ENCODE data around the gene XRCC5. TPM values are rescaled to one million over a fixed set of nuclear protein-coding genes. Genes with fewer than 3 reads are reported as not detected.

Gene XRCC5
- total and polyA plus RNA-seq, 3 donors from 2014 or later, result 132 to 145 (median 133) TPM

DNA sequence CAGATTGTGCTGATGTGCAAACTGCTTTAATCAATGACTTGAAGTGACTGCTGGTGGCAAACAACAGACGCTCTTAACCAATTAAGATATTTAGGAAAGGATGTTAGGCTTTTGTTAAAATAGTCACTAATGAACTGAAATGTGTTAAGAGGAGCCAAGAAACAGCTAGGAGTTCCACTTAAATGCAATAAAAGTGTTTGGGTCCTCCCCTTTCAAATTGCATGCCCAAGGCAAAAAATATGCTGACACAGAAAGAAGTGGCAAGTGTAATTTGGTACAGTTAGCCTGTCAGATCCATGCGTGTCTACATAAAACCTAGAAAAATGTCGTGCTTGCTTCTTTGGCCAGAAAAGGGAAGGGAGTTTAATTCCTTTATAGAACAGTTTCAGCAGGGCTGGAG, 61.9 kb downstream of the XRCC5 start:
- 60 to 69% methylated on average over 3 of the region's 3 CpGs for WGBS, 2 donors
- Histone ChIP-seq H3K4me3 (no peak overlapping the region), H3K36me3 (ENCODE audit: low read depth, missing control alignments) (no peaks in the 10 kb centered on the region), H3K4me1 (peaks cover 15% of the 10 kb centered on the region), H3K27ac (no peak overlapping the region), H3K9me3 (no peaks in the 10 kb centered on the region), H3K27me3 (no peaks in the 10 kb centered on the region)
- no peak for DNase-seq
- intact Hi-C loops (cut with DNase I; ENCODE audit: low total_unique reads), result no loop called here
- TF ChIP-seq POLR2A (IDR thresholded peaks at IDR 0.05), result no peak
- TF ChIP-seq CTCF (IDR thresholded peaks at IDR 0.05), result no peak

DNA sequence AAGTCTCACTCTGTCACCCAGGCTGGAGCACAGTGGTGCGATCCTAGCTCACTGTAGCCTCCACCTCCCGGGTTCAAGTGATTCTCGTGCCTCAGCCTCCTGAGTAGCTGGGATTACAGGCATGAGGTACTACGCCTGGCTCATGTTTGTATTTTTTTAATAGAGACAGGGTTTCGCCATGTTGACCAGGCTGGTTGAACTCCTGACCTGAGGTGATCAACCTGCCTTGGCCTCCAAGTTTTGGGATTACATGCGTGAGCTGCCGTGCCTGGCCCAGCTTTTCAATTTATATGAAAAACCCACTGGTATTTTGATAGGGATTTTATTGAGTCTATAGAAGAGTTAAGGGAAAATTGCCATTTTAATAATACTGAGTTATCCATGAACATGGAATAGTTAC, 63.3 kb downstream of the XRCC5 start:
- Histone ChIP-seq H3K9me3 (no peaks in the 10 kb centered on the region), H3K4me1 (peaks cover 15% of the 10 kb centered on the region), H3K27me3 (no peaks in the 10 kb centered on the region), H3K27ac (no peak overlapping the region), H3K4me3 (no peak overlapping the region), H3K36me3 (ENCODE audit: low read depth, missing control alignments) (no peaks in the 10 kb centered on the region)
- no peak for DNase-seq
- 92% methylated on average over 7 of the region's 7 CpGs for WGBS, 2 donors
- intact Hi-C loops (cut with DNase I; ENCODE audit: low total_unique reads), result no loop called here
- TF ChIP-seq CTCF (IDR thresholded peaks at IDR 0.05) (no peak), POLR2A (IDR thresholded peaks at IDR 0.05) (no peak)

GRCh38 chr2:216179015-216179414, 69.9 kb downstream of the XRCC5 start:
- Histone ChIP-seq H3K27me3 (no peaks in the 10 kb centered on the region), H3K9me3 (no peaks in the 10 kb centered on the region), H3K4me3 (no peak overlapping the region), H3K4me1 (peaks cover 10% of the 10 kb centered on the region), H3K27ac (no peak overlapping the region), H3K36me3 (ENCODE audit: low read depth, missing control alignments) (no peaks in the 10 kb centered on the region)
- intact Hi-C loops (cut with DNase I; ENCODE audit: low total_unique reads), result no loop called here
- WGBS, 2 donors, result 68 to 80% methylated on average over 1 of the region's 1 CpG
- TF ChIP-seq CTCF (IDR thresholded peaks at IDR 0.05) (no peak), POLR2A (IDR thresholded peaks at IDR 0.05) (no peak)
- no peak for DNase-seq

- Histone ChIP-seq H3K4me1 (peaks cover 7% of the 10 kb centered on the region), H3K36me3 (ENCODE audit: low read depth, missing control alignments) (no peaks in the 10 kb centered on the region), H3K9me3 (no peaks in the 10 kb centered on the region), H3K27me3 (no peaks in the 10 kb centered on the region), H3K27ac (no peak overlapping the region), H3K4me3 (no peak overlapping the region)
- intact Hi-C loops (cut with DNase I; ENCODE audit: low total_unique reads), result no loop called here
- DNase-seq, result no peak
- 89 to 94% methylated on average over 6 of the region's 6 CpGs for WGBS, 2 donors
- TF ChIP-seq CTCF (IDR thresholded peaks at IDR 0.05) (no peak), POLR2A (IDR thresholded peaks at IDR 0.05) (no peak)
Observed at GRCh38 chr2:216181351-216181750, 72.2 kb downstream of the XRCC5 start.

DNA sequence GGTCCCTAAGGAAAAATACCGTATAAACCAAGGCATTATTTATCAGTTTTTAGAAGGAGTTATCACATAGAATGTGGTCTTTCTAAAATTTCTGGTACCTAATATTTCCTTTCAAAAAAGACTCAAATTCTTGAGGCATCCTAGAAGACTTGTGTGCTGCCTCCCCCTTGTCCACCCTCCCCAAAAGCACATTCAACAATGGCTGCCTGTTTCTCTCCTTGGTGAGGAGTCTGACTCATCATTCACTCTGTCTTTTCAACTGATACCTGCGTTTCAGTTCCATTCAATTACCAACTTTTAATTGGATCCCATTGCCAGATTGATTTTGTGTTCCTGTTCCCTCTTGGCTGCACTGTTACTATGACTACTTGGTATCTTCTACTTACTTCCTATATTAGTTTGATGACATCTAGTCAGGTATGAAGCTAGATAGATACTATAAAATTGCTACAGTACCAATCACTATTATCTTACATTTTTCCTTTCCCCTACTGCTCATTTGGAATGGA, 72.9 kb downstream of the XRCC5 start:
- intact Hi-C loops (cut with DNase I; ENCODE audit: low total_unique reads), result no loop called here
- 65 to 69% methylated on average over 2 of the region's 2 CpGs for WGBS, 2 donors
- no peaks in the 10 kb centered on the region for H3K27me3 ChIP-seq
- H3K36me3 ChIP-seq (ENCODE audit: low read depth, missing control alignments), result no peaks in the 10 kb centered on the region
- H3K9me3 ChIP-seq, result no peaks in the 10 kb centered on the region
- H3K4me1 ChIP-seq, result peaks cover 10% of the 10 kb centered on the region
- H3K27ac ChIP-seq, result no peak overlapping the region
- TF ChIP-seq CTCF (IDR thresholded peaks at IDR 0.05) (no peak), POLR2A (IDR thresholded peaks at IDR 0.05) (no peak)
- no peak for DNase-seq
- H3K4me3 ChIP-seq, result no peak overlapping the region

All from testis (tissue), 3 donors.